Epithelial cell of prostate (primary cell): Measurements from ENCODE around the gene GRIK4.
"Not testable (repeated sequence)": the region's sequence is repeated elsewhere in the genome, so short reads cannot be mapped to it uniquely, and the experiment has no call there.

Experiments
- DNase-seq: peaks from one replicate; pipeline ENCODE4 v3.0.0-alpha.2; 2011; ENCODE audit warnings: low read depth, low spot score
- H3K27ac ChIP-seq: fragments of 450-650 bp; 2 replicates; pipeline ENCODE4 v1.5.1; 2017; ENCODE audit warnings: mild to moderate bottlenecking

GRIK4 gene

DNA sequence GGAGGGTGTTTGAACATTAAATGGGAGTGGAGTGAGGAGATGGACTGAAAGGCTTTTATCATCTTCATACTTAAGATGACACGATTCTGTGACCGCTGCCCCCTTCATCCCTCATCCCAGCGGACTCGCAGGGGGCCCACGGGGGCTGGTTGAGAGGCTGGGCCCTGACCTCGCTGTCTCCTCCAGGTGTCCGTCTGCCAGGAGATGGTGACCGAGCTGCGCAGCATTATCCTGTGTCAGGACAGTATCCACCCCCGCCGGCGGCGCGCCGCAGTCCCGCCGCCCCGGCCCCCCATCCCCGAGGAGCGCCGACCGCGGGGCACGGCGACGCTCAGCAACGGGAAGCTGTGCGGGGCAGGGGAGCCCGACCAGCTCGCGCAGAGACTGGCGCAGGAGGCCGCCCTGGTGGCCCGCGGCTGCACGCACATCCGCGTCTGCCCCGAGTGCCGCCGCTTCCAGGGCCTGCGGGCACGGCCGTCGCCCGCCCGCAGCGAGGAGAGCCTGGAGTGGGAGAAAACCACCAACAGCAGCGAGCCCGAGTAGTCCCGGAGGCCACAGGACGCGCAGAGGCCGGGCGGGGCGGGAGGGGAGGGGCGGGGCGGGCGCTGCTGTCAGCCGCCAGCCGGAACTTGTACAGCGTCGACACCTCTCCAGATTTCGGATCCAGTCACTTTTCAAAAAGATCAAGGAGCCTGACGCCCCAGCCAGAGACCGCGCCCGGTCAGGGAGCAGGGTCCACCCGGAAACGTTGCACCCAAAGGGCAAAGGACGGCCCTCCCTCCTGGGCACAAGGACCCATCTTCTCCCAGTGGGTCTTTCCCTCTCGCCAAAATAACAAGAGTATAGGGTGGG lies 474.4 kb downstream of the GRIK4 start:
- H3K27ac ChIP-seq = no peak overlapping the region

DNA sequence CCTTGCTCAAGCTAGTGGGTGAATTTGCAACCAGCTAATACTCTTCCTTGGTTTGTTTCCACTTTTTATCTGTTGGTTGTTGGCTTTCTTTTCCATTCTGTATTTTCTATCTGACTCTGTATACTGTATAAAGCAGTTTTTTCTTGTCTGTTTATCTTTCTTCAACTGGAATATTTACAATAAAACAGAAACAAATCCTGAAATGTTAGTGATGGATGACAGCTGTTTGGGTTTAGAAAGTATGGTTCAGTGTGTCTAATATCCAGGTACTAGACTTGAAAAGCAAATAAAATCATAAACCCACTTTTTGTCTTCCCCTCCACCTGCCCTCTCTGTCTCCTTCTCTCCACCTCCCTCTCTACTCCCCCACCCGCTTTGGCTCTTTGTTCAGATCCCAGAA lies 477.1 kb downstream of the GRIK4 start:
- DNase-seq = no peak
- H3K27ac ChIP-seq = no peak overlapping the region

More for the DNA sequence above, 474.4 kb downstream of the GRIK4 start:
- DNase-seq = no peak

DNA sequence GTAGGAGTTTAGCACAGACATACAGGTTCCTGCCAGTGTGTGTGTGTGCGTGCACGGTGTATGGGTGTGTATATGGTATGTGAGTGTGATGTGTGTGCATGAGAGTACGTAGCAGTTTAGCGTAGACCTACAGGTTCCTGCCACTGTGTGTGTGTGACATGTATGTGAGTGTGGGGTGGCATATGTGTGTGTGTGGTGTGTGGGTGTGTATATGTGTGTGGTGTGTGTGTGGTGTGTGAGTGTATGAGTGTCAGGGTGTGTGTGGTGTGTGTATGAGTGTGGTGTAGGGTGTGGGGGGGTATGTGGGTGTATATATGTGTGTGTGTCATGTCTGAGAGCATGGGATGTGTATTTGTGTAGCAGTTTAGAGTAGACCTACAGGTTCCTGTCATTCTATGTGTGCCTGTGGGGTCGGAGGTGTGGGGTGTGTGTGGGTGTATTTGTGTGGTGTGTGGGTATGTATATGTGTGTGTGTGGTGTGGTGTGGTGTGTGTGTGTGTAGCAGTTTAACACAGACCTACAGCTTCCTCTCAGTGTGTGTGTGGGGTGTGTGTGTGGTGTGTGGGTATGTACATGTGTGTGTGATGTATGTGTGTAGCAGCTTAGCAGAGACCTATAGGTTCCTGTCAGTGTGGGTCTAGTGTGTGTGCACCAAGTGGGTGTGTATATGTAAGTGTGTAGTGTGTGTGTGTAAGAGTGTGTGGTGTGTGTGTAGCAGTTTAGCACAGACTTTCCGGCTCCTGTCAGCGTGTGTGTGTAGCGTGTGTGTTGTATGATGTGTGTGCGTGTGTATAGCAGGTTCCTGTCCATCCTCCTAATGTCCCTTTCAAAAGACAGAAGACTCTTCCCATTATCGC lies 480.5 kb downstream of the GRIK4 start:
- no peak overlapping the region for H3K27ac ChIP-seq
- DNase-seq = no peak

DNA sequence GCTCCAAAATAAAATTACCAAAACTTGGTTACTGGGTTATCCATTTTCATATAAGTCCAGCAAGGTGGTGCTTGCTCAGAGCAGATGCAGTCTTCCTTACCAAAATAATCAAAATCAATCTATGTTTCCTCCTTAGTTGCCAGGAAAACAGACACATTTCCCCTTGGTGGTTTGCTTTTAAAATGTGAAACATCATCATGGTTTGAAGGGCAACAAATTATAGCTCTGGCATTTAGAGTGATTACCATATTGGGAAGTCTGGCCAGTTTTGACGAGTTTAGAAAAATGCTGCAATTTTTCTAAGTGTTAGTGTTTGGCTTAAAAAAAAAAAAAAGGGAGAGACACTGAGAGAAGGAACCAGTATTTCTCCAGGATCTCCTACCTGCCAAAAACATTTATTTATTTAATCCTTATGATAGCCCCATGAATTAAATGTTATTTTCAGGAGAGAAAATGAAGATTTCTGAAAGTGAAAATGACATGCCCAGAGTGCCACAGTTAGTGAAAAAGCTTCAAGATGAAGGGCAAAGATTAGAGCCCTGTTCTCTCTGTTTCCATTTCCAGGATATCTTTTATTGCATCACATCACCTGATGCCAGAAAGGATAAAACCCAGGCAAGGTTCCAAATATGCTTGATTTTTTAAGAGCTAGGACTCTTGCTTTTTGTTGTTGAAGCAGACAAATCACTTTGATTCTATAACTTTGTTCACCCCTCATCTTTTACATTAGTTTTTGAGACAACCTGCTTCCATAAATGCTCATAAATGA lies 482.7 kb downstream of the GRIK4 start:
- no peak for DNase-seq
- H3K27ac ChIP-seq = no peak overlapping the region

DNA sequence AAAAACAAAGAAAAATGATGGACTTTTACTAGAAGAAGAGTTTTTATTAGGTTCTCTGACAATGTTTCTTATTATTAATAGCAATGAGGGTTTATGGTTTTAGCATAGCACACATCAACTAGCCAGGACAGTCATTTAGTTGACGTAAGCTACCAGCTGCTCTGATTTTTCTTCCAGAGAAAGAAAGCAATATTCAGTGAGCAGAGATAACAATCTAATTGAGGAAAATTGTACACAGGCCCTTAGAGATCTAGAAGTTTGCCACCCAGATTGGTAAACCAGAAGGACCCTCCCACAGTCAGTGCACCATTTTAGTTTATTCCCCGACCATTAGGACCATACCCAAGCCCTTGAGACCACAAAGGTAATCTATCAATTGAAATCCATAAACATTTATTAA lies 483.6 kb downstream of the GRIK4 start:
- no peak overlapping the region for H3K27ac ChIP-seq
- DNase-seq = no peak

DNA sequence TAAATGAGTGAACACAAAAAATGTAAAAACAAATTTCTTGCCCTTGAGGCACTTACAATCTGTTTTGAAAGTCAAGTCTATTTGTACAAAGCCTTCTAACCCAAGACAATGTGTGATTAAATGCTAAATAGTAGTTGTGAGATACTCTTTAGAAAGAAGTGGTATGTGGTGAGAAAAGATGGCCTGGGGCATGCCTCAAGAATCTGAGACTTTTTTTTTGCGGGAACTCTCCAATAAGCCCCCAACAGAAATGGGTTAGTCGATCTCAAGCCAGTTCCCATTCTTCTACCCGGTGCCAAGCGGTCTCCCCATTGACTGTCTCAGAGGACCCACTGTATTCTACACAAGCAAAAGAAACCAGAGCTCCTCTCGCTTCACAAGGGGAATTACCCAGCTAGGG lies 485.4 kb downstream of the GRIK4 start:
- no peak overlapping the region for H3K27ac ChIP-seq
- no peak for DNase-seq

DNA sequence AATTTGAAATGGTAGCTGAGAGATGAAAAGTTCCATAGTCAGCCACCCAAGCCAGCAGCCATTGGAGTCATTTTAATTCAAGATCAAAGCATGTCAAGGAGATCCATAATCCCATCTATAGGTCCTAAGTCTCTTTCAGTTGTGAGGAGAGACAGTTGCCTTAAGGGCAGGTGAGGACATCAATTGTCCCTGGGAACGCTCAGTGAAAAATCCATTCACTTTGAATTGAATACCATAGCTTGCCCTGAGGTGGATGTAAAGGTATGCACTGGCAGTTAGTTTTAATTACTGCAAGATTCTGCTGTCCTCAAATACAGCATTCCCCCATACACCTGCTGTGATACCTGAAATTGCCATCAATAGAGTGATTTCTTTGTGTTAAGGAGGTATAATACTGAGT lies 487.0 kb downstream of the GRIK4 start:
- no peak overlapping the region for H3K27ac ChIP-seq
- no peak for DNase-seq

DNA sequence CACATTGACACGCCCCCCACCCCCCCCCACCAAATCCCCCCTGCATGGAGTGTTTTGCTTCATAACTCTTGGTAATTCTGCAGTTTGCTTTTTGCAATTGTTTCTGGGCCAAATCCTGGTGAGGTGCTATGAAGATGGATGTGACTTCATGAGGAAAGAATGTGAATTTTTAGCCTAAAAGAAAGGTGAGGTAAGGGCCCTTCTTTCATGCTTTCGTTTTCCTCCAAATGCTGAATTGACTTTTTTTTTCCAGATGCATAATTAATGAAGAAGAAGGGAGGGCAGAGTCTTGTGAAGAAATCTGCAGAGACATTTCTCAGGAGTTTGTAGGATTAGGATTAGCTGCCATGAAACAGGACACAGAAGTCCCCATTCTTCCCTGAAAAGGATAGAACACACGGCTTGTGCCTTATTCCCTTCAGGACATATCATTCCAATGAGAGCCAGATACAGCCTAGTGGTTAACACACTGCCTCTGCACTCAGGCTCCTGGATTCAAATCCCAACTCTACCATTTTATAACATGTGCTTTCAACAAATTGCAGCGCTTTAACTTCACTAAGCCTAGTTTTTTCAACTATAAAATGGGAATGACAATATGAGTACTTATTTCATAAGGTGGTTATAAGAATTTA lies 492.8 kb downstream of the GRIK4 start:
- H3K27ac ChIP-seq = no peak overlapping the region
- no peak for DNase-seq

DNA sequence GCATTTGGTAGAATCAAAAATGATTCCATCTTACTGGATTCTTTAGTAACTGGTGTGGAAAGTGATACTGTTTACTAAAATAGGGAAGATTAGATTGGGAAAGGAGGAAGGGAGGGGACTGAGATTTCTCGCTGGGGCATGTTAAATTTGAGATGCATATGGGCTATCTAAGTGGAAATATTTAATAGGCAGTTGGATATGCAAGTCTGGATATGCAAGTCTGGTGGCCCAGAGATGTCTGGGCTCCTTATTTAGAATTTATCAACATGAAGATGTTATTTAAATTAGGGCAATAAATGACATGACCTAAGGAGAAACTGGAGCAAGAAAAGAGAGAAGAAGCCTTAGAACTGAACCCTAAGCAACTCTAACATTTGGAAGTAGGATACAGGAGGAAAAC lies 495.4 kb downstream of the GRIK4 start:
- H3K27ac ChIP-seq = no peak overlapping the region

DNA sequence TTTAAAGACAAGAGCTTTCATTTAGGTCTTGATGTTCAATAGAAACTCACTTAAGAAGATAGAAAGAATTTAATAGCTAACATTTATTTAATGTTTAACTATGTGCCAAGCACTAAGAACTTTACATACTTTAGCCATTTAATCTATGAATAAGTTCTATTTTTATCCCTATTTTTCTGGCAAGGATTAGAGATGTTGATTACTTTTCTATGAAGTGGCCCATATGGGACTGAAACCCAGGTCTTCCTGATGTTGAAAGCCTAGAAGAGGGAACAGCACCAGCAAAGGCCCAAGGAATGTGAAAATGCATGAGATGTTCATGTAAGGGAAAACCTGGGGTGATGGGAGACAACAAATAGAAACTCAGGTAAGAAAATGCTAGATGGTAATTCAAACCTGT lies 497.0 kb downstream of the GRIK4 start:
- DNase-seq = no peak

More for the DNA sequence above, 495.4 kb downstream of the GRIK4 start:
- DNase-seq = no peak

DNA sequence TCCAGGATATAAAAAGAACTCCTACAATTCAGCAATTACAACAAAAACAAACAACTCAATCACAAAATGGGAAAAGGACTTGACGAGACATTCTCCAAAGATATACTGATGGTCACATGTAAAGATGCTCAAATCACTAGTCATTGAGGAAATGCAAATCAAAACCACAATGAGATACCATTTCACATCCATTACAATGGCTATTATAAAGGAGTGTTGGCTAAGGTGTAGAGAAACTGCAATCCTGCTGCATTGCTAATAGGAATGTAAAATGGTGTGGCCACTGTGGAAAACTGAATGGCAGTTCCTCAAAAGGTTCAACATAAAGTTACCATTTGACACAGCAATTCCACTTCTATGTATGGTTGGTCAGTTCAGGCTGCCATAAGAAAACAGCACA lies 500.5 kb downstream of the GRIK4 start:
- DNase-seq = no peak
- H3K27ac ChIP-seq = peak overlapping the region; percentile 70

More for the DNA sequence above, 497.0 kb downstream of the GRIK4 start:
- H3K27ac ChIP-seq = no peak overlapping the region

DNA sequence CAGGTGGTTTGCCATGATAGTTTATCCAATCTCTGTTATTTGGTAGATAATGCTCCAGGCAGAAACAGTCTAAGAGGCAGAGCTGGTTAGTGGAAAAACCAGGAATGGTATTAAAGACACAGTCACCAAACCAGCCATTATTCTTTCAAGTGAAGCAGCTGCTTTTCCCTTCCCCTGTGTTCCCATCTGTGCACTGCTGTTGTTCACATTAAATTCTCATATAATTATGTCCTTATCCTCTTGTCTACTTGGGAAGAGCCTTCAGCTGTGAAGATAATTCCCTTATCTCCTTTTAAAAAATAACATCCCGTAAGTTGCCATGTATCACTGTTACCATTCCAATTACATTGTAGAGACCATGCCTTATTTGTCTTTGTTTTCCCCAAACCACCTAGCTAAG lies 507.2 kb downstream of the GRIK4 start:
- no peak for DNase-seq
- no peak overlapping the region for H3K27ac ChIP-seq

DNA sequence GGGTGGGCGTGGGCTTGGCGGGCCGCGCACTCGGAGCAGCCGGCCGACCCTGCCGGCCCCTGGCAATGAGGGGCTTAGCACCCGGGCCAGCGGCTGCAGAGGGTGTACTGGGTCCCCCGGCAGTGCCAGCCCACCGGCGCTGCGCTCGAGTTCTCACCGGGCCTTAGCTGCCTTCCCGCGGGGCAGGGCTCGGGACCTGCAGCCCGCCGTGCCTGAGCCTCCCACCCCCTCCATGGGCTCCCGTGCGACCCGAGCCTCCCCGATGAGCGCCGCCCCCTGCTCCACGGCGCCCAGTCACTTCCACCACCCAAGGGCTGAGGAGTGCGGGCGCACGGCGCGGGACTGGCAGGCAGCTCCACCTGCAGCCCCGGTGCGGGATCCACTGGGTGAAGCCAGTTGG lies 510.2 kb downstream of the GRIK4 start:
- H3K27ac ChIP-seq, DNase-seq: not testable (repeated sequence)

DNA sequence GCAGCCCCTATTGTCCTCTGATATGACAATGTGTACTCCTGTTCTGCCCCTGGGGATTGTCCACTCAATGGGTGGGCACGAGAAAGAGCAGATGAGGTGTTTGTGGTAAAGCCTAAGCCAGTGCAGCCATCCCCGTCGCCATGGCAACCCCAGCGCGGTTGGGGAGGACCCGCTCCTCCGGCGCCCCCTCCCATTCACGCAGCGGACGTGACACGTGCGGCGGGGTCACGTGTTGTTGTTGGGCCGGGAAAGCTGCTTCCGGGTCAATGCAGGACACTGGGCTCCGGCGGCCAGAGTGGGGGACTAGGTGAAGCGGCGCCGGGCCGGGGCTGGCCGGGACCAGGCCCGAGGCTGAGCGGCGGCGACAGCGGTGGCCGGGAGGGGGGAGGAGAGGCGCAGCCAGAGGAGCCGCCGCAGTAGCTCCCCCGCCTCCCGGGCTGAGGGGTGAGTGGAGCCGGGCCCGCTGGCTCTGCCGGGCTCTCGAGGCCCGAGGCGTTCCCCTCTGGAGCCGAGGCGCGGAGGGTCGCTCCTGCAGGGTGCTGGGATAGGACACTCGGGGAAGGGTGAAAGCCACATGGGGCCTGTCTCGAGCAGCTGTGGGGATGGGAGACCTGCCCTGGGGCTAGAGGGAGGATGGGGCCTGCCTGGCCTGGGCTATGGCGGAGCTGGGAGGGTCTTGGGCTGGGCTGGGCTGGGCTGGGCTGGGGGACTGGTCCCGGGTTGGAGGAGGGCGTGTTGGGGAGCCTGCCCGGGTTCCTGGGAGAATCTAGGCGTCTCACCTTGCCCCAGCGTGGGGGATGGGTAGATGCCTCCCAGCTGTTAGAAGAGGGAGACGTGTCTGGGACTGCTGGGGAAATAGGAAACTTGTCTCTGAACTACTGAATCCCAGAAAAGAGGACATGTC lies 512.6 kb downstream of the GRIK4 start, which contains the start of gene TBCEL:
Gene TBCEL, plus strand, starts transcription at position 255 of the 904 bp plus-strand sequence. CDS start 21,589 bp downstream, outside the sequence.
- no peak for DNase-seq
- peak within 1 kb of the TSS; percentile 11 for H3K27ac ChIP-seq

DNA sequence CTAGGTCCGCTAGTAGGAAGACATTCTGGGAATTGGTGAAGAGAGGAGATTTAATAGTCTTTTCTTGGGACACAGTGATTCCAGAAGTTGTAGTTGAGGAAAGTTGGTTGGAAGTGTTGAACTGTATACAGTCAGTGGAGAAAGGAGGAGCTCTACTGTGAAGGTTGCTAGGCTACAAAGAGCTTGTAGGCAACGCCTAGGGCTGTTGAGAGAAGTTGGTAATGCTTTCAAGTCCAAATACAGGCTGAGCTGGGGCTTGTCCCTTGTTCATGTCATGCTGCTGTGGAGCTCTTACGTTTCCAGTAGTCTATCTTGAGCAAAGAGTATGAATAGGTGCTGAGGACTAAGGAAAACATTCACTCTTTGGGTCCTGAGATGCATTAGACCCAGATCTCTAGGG lies 513.4 kb downstream of the GRIK4 start:
- H3K27ac ChIP-seq = peak overlapping the region; percentile 11
- no peak for DNase-seq

DNA sequence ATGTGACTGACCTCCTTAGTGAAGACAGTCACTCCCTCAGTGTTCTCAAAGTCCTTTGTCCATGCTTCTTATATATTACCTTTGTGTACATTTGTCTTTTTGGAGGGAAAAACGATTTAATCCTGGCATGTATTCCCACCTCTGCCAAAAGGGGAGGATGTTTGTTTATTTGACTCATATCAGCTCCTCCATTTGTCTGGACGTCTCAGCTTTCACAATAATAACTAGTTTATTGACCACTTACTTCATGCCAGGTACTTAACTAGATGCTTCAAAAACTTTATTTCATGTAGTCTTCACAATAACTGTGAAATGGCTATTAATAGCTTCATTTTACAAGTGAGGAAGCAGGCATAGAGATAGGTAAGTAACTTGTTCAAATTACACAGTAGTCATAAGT lies 517.6 kb downstream of the GRIK4 start:
- no peak overlapping the region for H3K27ac ChIP-seq
- DNase-seq = no peak

DNA sequence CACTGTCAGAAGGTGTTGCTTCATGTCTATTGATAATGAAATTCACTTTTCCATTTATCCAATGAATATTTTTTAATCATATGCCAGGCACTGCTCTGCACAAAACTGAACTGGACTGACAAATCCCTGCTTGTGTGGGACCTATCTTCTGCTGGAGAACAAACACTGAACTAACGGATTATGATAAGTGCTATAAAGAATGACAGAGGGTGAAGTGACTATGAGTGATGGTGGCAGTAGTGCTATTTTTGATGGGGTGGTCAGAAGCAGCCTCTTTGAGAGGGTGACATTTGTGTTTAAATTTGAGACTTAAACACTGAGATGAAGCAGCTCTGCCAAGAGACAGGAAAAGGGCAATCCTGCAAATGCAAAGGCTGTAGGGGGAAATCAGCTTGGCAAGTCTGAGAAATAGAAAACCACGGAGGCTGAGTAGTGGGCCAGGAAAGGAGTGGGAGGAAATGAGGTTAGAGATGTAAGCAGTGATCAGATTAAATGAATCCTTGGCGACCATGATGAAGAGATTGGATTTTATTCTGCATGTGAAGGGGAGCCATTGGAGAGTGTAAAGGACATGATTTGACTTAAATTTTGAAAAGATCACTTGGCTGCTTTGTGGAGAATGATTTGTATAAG lies 518.4 kb downstream of the GRIK4 start:
- H3K27ac ChIP-seq = no peak overlapping the region
- no peak for DNase-seq

DNA sequence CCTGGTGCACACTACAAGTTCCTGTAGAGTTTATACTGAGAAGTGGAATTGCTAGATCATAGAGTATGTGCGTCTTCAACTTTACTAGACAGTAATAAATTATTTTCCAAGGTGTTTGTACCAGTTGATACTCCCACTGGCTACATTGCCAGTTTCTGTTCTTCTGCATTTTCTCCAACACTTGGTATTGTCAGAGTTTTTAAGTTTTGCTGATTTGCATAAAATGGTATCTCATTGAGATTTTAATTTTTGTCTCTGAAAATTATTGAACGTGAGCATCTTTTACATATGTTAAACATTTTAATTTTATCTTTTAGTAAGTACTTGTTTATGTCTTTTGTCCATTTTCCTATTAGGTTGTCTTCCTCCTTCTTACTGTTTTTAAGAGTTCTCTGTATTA lies 519.6 kb downstream of the GRIK4 start:
- no peak overlapping the region for H3K27ac ChIP-seq
- no peak for DNase-seq

DNA sequence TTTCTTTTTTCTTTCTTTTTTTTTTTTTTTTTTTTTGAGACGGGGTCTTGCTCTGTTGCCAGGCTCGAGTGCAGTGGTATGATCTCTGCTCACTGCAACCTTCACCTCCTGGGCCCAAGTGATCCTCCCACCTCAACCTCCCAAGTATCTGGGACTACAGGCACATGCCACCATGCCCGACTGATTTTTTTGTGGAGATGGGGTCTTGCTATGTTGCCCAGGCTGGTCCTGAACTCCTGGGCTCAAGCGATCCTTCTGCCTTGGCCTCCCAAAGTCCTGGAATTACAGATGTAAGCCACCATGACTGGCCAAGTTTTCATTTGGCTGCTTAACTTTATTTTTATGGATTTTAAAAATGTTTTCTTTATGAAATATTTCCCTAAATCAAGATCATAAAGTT lies 520.1 kb downstream of the GRIK4 start:
- not testable (repeated sequence) for DNase-seq, H3K27ac ChIP-seq
